C4-2B (cell line): ENCODE measurements around the gene CAMTA1.

Experiments used
- CTCF ChIP-seq: fragments of 450-650 bp; conservative IDR thresholded peaks from 2 replicates; pipeline ENCODE4 v1.5.1; 2017; ENCODE audit warnings: mild to moderate bottlenecking
- ZFX ChIP-seq: fragments of 450-650 bp; IDR thresholded peaks from 2 replicates; pipeline ENCODE4 v1.6.1; 2017

DNA sequence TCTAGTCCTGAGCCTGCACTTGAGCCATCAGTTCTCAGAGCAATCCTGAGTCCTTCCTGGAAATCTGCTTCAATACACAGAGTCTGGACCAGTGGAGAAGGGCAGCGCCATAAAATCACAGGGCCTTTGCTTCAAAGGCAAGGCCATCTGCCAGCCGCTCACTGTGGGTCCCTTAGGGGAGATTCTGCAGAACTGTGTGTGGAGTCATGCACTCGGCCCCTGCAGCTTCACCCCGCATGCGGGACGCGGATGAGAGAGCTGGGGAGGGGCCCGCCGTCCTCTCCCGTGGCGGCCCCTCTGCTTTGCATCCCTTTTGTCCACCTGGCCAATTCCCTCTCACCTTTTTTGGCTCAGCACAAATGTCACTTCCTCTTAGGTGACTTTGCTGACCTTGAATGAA is 674.7 kb downstream of the CAMTA1 start:
- no peak for TF ChIP-seq CTCF
- TF ChIP-seq ZFX: no peak
